GM18870 (cell line): Measurements from ENCODE around the gene FTL.

Source experiments
- ATAC-seq: cut with Tn5 transposase; IDR thresholded peaks from one replicate; pipeline ENCODE4 v1.9.1; 2021; ENCODE audit warnings: moderate library complexity; ENCODE audit not compliant: unreplicated experiment

The FTL gene

DNA sequence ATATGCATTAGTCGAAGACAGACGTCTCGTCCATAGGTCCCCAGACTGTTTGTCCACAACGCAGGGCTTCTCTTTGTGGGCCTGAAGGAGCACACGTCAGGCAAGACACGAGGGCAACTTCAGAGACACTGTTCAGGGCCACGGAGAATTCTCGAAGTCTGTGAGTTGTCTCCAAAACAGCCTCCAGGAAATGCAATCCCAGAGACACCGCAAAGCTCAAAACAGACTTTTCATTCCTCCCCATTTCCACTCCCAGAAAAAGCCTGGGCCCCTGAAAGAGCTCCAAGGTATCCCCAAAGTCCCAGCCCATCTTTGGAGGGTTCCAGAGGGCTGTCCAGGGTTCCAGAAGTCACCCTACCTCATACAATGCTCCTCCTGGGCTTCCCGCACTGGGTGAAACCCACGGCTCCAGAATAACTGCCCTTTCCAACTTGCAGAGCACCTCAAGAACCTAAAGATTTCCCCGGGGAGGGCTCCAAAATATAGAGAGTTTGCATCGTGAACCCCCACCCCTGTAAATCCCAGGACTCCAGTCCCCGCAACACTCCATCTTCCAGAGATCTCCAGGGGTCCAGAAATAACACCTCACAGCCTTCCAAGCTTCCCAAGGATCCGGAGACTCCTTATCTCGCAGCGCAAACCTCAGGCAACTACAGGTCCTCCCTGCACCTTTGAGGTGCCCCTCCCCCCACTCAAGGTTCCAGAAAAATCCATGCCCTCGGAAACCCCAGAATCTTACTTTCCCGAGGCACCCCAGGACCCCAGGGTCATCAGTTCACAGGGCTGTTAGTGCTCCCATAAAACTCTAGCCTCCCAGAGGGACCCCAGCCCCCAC is 687 bp upstream of the FTL start:
- ATAC-seq, result no peak

DNA sequence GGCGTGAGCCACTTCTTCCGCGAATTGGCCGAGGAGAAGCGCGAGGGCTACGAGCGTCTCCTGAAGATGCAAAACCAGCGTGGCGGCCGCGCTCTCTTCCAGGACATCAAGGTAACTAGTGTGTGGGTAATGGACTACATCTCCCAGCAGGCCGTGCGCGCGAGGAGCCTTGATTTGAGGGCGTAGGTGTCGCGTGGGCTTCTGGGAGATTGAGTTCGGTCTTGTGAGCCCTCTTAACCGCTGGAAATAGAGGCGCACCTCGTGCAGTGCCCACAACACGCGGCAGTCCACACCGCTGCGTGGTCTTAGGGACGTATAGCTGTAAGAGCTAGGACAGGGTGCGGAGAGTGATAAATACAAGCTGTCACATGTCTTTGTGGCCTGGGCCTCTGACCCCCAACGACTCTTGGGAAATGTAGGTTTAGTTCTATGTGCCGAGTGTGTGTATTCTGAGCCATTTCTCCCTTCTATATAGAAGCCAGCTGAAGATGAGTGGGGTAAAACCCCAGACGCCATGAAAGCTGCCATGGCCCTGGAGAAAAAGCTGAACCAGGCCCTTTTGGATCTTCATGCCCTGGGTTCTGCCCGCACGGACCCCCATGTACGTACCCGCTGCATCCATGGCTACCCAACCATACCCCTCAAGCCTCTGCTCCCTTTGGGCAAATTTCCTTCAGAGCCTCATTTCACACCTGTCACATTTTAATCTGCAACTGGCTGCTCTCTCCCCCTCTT is 864 bp downstream of the FTL start:
- peak; percentile 14 for ATAC-seq

DNA sequence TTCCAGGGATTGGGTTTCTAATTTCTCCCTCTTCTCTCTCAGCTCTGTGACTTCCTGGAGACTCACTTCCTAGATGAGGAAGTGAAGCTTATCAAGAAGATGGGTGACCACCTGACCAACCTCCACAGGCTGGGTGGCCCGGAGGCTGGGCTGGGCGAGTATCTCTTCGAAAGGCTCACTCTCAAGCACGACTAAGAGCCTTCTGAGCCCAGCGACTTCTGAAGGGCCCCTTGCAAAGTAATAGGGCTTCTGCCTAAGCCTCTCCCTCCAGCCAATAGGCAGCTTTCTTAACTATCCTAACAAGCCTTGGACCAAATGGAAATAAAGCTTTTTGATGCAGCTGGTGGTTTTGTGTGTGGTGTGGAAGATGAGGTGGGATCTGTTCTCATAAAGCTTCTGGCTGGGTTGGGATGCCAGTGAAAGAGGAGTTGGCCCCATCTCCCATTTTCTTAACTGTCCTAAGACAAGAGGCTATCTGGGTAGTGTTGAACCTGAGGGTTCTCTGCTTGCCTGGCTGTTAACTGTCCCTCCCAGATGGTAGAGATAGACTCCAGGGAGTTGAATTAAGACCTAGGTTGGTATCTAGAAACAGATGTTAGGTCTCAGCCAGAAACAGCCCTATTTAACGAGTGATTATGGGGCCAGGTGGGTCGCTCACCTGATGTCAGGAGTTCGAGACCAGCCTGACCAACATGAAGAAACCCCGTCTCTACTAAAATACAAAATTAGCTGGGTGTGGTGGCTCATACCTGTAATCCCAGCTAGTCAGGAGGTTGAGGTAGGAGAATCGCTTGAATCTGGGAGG is 1.6 kb downstream of the FTL start:
- no peak for ATAC-seq

DNA sequence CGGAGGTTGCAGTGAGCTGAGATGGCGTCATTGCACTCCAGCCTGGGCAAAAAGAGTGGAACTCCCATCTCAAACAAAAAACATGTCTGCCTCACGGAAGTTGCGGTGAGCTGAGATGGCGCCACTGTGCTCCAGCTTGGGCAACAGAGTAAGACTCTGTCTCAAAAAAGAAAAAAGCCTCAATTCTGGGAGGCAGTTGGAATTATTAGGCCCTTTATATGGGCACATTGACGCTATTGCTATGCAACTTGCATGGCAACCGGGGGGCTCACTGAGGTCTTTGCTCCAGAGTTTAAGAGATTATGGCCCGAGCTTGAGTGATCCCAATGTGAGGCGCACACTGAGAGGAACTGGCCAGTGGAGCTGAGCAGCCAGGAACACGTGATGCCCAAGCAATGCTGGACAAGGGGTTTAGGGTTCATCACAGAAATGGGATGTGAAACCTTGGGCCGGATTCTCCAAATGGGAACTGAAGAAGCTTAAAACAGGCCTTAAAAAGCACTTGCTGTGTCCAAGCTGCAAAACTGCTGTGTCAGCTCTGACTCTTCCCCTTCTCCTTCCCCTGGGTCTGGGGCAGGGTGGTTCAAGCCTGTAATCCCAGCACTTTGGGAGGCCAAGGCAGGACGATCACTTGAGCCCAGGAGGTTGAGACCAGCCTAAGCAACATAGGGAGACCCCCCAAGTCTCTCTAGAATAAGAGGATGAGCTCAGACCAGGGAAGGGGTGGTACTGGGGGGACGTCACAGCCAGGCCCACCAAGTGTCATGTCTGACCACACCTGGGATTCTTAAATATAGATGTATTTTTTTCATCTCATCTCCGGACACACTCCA is 2.5 kb downstream of the FTL start:
- ATAC-seq, result no peak

DNA sequence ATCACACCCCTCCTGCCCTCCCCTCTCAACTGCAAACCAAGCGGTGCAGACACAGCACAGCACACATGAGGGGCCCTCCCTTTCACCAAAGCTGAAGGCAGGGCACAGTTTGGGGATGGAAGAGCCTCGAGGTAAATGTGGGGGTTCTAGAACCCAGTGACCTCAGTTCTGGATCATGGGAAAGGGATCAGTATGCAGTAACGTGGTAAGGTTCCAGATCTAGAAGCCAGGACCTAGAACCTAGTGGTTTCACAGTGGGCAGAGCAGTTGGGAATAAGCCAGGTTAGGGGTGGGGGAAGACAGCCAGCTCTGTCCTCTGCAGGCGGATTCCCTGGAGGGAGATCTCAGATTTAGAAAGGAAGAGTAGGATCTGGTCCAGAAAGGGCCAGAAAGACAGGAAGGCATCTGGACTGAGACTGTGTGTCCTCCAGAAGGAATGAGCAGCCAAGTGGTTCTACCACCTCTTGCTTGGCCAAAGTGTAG is 3.1 kb downstream of the FTL start:
- no peak for ATAC-seq

DNA sequence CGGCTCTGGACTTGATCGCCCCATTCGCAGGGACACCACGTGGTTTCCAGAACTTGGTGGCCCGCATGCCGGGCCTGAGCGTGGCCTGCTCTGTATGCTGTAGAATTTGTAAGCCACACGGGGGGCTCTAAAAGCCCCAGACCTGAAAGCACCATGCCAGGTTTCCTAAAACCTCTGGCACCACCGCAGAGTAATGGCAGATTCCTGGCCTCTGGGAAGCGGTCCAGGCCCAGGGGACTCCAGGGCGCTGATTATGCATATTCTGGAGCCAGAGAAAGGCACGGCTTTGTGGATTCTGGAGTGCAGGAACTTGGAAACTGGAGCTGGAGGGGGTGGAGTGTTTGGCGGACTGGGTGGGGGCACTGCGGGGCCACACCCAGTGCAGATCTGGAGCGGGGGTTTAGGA is 3.7 kb downstream of the FTL start:
- no peak for ATAC-seq

DNA sequence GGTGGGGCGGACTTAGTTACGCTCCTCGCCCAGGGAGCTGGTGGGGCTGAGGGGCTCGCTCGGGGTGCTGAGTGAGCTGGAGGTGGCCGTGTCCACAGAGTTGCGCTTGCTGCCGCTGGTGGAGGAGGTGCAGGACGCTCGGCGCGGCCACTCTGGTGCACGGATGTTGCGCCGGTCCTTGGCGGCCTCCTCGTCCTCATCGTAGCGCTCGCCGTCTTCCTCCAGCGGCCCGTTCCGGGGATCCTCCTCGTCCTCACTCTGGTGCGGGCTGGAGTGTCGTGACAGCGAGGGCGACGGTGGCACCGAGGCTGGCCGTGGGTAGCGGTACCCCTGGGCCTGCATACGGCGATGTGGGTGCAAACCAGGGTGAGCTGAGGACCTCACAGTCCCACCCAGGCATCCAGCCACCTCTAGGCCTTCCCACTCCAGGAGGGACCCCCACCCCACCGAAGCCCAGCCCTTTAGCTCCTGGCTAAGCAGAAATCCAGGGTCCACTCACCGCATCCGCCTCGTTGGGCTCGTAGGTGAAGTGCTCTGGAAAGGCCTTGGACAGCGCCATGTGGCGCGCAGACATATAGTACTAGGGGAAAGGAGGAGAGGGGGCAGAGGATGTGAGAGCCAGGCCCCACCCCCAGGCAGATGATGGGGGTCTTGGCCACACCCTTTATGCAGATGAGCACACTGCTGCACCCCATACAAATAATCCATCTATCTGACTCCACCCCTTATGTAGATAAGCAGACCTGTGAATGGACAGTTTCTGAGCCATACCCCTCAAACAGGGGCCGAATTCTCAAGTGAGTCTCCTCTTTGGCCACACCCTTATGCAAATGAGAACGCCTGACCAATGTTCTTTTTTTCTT is 4.4 kb downstream of the FTL start:
- ATAC-seq, result no peak

DNA sequence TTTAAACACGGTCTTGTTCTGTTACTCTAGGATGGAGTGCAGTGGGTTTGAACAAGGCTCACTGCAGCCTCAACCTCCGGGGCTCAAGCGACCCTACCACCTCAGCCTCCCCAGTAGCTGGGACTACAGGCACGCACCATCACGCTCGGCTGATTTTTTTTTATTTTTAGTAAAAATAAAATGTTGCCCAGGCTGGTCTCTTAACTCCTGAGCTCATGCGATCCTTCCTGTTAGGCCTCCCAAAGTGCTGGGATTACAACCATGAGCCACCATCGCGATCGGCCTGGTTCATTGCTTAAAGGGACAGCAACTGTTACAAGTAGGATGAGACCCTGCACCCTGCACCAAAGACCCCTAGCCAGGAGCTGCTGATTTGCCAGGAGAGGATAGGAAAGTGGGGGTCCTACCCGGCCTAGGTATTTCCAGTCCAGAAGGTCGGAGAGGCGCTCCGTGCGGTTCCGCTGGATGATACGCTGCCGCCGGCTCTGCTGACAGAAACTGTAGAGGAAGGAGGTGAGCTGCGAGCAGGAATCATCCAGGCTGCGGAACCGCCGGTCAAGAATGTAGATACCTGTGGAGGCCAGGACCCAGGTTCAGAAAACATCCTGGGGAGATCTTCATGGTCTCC is 5.1 kb downstream of the FTL start:
- ATAC-seq, result no peak

DNA sequence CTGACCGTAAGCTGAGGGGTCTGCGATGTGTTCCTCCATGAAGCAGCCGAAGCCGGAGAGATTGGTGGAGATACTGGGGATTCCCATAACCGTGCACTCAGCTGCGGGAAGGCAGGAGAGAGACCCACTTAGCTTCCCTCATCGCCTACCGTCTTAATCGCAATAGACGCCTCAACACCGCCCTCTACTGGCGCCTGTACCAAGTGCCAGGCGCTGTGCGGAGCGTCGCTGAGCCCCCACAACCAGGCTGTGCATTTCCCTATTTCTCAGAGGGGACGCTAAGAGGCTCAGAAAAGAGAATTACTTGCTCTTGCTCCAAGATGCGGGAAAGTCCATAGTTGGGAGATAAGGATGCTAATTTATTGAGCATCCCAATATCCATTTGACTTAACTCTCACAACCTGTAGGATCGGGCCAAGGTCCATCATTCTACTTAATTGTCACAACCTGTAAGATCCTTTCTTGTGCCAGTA is 5.8 kb downstream of the FTL start:
- ATAC-seq, result no peak

DNA sequence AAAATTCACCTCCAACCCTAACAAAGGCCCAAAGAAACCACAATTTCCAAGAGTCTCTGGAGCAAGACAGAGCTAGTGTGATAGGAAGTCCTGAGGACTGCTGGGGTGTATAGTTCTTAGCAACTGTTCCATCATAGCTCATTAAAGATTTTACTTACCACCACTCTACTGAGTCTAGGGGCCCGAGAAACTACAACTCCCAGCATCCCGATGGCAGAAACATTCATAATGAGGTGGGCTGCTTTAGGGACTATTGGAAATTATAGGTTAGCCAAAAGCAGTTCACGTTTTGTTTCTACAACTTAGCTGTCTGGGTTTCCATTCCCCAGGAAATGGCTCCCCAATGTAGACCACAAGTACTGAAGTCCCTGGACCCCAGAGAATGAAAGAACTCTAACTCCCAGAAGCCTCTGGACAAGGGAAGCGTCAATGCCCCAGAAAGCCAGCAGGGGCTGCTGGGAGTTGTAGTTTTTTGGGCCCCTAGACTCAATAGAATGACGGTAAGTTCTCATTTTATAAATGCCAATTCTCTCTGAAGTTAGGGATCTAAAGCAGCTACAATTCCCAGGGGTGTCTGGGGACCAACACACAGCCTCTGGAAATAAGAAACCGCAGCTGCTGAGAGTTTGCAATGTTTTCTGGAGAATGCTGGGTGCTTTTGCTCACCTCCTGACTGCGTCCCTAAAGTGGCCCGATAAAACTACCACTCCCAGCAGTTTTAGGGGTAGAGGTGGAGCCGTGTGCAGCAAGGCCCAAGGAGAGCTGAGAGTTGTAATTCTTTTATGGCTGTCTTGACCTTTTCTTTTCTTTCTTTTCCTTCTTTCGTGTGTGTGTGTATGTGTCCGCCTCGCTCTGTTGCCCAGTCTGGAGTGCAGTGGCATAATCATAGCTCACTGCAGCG is 11.1 kb downstream of the FTL start:
- ATAC-seq, result no peak

DNA sequence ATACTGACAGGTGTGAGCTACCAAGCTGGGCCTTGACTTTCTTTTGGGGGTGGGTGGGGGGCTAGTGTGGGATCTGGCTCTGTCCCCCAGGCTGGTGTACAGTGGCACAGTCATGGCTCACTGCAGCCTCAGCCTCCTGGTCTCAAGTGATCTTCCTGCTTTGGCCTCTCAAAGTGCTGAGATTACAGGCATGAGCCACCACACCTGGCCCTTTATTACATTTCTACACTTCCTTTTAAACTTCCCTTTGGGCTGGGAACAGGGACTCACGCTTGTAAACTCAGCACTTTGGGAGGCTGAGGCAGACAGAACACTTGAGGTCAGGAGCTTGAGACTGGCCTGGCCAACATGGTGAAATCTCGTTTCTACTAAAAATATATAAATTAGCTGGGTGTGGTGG is 12.0 kb downstream of the FTL start:
- ATAC-seq, result no peak

DNA sequence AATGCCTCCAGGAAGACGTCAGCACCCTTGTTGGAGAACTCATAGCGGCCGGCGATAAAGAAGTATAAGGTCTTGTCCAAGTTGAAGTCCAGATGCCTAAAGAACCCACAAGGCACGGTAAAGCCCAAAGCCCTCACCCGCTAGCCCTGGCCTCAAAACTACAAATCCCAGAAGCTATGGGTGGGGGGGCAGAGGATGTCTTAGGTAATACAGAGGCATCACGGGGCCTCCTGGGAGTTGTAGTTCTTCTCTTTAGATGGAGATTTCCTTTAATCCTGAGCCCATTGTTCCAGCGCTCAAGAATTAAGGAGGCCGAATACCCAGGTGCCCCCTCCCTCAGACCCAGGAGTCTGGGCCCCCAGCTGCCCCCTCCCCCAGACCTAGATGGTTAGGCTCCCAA is 17.2 kb downstream of the FTL start:
- no peak for ATAC-seq

DNA sequence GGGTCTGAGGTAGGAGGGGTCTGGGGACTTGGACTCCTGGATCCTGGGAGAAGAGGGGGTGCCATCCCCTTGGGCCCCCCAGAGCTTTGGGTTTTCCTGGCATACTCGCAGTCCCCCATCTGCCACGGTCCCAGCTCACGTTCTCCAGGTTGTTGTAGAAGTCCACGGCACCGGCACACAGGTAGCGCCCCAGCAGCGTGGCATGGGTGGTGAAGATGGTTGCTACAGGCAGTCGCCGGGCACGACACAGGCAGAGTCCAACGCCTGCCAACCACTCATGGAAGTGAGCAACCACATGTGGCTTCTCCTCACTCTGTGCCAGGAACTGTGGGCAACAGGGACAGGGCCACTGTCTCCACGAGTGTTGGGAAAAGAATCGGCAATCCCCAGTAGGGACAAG is 20.6 kb downstream of the FTL start:
- no peak for ATAC-seq

DNA sequence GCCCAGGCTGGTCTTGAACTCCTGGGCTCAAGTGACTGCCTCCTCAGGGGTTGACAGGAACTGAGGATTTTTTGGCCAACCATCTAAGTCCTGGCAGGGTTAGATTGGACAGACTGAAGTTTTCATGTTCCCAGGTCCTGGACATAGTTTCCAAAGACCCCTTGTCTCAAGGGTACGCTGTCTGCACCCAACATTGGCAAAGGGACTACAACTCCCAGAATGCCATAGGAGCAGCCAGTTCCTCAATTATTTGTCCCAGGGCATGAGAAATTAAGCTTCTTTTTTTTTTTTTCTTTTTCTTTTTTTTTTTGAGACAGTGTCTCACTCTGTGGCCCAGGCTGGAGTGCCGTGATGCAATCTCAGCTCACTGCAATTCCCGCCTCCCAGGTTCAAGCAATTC is 21.1 kb downstream of the FTL start:
- no peak for ATAC-seq

DNA sequence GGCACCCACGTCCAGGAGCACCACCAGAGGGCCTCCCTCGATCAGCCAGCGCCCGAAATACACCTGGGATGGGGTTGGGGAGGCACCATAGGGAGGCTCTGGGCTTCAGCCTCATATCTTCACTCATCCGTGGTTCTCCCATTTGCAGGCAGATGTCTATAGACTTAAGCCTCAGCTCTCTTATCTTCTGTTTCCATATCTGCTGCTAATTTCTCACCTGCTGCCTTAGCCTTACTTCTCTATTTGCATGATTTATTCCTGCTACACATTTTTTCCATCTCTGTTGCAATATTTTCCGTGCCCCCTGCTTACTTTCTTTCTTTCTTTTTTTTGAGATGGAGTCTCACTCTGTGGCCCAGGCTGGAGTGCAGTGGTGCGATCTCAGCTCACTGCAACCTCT is 22.2 kb downstream of the FTL start:
- no peak for ATAC-seq

DNA sequence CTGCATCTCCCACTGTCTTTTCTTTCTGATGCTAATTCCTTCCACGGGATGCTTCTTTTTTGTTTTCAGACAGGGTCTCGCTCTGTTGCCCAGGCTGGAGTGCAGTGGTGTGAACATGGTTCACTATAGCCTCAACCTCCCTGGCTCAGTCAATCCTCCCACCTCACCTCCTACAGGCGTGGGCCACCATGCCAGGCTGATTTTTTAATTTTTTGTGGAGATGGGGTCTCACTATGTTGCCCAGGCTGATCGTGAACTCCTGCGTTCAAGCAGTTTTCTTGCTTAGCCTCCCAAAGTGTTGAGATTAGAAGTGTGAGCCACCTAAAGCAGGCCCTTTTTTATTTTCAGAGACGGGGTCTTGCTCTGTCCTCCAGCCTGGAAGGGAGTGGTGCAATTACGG is 23.2 kb downstream of the FTL start:
- no peak for ATAC-seq

DNA sequence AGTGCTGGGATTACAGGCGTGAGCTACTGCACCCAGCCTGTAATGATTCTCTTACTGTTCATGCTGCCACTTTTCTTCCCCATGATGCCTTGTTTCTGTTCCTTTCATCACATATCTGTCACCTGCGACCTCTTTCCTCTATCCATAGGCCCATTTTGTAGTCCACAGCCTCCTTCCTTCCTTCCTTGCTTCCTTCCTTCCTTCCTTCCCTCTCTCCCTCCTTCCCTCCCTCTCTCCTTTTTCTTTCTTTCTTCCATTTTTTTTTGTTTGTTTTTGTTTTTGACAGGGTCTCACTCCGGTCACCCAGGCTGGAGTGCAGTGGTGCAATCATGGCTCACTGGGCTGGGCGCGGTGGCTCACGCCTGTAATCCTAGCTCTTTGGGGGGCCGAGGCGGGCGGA is 23.8 kb downstream of the FTL start:
- ATAC-seq, result no peak

DNA sequence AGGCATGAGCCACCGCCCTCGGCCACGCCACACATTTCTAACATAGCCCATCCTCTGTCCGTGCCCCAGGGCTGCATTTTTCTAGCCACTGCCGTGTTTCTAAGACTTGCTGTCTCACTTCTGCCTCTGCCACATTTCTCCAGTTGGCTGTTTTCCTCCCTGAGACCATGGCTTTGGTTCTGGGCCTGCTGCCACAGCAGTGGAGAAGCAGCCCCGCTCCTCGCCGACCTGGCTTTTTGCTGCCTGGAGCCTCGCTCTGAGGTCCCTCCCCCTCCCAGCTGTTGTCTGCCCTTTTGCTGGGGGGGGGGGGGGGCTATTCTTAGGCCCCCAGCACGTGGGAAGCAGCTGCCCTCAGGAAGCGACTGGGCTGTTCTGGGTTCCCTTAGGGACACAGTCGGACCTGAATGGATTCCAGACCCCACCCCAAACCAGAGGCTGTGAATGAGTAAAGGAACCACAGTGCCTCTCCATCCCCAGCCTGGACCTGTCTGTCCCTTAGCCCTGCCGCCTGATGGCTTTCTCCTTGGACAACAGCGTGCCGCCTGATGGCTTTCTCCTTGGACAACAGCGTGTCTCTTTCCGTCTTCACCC is 24.7 kb downstream of the FTL start:
- no peak for ATAC-seq
